Tibial artery (tissue), 4 donors: ENCODE results near the gene SHLD3.
"Not testable (repeated sequence)": the region's sequence is repeated elsewhere in the genome, so short reads cannot be mapped to it uniquely, and the experiment has no call there.

Source experiments
- DNase-seq, 2 donors: peaks; one replicate each; pipeline ENCODE4 v3.0.0-alpha.2; 2019
- H3K27ac ChIP-seq, 2 donors: fragments of 200-600 bp; sonication (generic) in 1 of 2; 1 replicate in 1 of 2; 2 replicates in 1 of 2; pipeline ENCODE4 v1.5.1; 2018 to 2019; ENCODE audit warnings: mild to moderate bottlenecking in 1 of 2
- H3K27me3 ChIP-seq, 2 donors: fragments of 200-600 bp; sonication (generic) in 1 of 2; one replicate each; pipeline versions ENCODE4 v1.5.1 to v1.6.0; 2016 to 2019
- H3K36me3 ChIP-seq, 3 donors: fragments of 200-600 bp; sonication (generic) in 2 of 3; one replicate each; pipeline ENCODE4 v1.5.1; 2016 to 2019; ENCODE audit warnings: mild to moderate bottlenecking in 2 of 3
- H3K4me1 ChIP-seq, 4 donors: fragments of 200-600 bp; sonication (generic) in 2 of 4; 1 replicate in 3 of 4; 2 replicates in 1 of 4; pipeline ENCODE4 v1.5.1; 2016 to 2019
- H3K4me3 ChIP-seq, 2 donors: fragments of 200-600 bp; sonication (generic) in 1 of 2; 1 replicate in 1 of 2; 2 replicates in 1 of 2; pipeline ENCODE4 v1.5.1; 2018 to 2019; ENCODE audit warnings: mild to moderate bottlenecking in 2 of 2
- H3K9me3 ChIP-seq, 3 donors: fragments of 200-600 bp; sonication (generic) in 1 of 3; one replicate each; pipeline ENCODE4 v1.5.1; 2016 to 2019
- intact Hi-C: fragments of 100-400 bp; cut with DNase I; formaldehyde crosslinking; loops from one replicate; pipeline ENCODE4 v1.15.0; 2023; ENCODE audit warnings: low total_unique reads
- TF ChIP-seq, protein P1 (sequence below), 2 experiments: fragments of 200-600 bp in 1 of 2; fragments of 450-650 bp in 1 of 2; IDR thresholded peaks; one replicate each; pipeline ENCODE4 v1.5.1; 2017 to 2019; ENCODE audit warnings: antibody characterized with exemption in 2 of 2, mild to moderate bottlenecking in 1 of 2, moderate library complexity in 1 of 2

Gene SHLD3

DNA sequence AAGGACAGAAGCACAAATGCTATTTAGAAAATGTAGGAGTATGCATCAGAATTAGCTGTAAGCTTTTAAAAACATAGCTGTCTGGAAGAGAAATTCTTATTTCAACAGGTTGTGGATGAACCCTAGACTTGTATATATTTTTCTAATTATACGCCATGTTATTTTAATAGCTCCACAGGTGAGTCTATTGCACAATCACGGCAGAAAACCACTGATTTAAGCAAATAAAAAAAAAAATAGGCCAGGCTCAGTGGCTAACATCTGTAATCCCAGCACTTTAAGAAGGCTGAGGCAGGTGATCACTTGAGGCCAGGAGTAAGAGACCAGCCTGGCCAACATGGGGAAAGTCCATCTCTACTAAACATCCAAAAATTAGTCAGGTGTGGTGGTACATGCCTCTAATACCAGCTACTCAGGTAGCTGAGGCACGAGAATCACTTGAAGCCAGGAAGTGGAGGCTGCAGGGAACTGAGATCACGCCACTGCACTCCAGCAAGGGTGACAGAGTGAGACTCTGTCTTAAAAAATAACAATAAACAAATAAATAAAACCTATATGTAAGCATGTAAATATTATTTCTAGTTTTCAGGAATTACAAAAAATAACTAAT is 12.4 kb upstream of the SHLD3 start:
- peaks cover 60 to 87% (median 80%) of the 10 kb centered on the region in 3 donors for H3K36me3 ChIP-seq
- no peak overlapping the region for H3K27ac ChIP-seq
- H3K9me3 ChIP-seq, result no peaks in the 10 kb centered on the region
- no peak overlapping the region for H3K4me3 ChIP-seq
- no peak for DNase-seq
- TF ChIP-seq, protein P1, sequence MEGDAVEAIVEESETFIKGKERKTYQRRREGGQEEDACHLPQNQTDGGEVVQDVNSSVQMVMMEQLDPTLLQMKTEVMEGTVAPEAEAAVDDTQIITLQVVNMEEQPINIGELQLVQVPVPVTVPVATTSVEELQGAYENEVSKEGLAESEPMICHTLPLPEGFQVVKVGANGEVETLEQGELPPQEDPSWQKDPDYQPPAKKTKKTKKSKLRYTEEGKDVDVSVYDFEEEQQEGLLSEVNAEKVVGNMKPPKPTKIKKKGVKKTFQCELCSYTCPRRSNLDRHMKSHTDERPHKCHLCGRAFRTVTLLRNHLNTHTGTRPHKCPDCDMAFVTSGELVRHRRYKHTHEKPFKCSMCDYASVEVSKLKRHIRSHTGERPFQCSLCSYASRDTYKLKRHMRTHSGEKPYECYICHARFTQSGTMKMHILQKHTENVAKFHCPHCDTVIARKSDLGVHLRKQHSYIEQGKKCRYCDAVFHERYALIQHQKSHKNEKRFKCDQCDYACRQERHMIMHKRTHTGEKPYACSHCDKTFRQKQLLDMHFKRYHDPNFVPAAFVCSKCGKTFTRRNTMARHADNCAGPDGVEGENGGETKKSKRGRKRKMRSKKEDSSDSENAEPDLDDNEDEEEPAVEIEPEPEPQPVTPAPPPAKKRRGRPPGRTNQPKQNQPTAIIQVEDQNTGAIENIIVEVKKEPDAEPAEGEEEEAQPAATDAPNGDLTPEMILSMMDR (IDR thresholded peaks at IDR 0.05), result no peak
- no peaks in the 10 kb centered on the region for H3K27me3 ChIP-seq
- no peaks in the 10 kb centered on the region for H3K4me1 ChIP-seq
- intact Hi-C loops, result no loop called here

- intact Hi-C loops, result loop anchor here (5.0 to 10.0 kb wide), 4 partner anchors 58 to 525 kb away; partner anchors contain the start of genes CENPK, ERBIN, NLN and PPWD1
- Histone ChIP-seq H3K27ac (no peak overlapping the region), H3K36me3 (peaks cover 12 to 19% (median 12%) of the 10 kb centered on the region in 3 donors), H3K9me3 (no peaks in the 10 kb centered on the region), H3K4me1 (peaks cover 0 to 39% (median 22%) of the 10 kb centered on the region in 4 donors), H3K4me3 (no peak overlapping the region), H3K27me3 (no peaks in the 10 kb centered on the region)
- DNase-seq, result no peak
- TF ChIP-seq, protein P1 (IDR thresholded peaks at IDR 0.05), result no peak
Observed at GRCh38 chr5:65620021-65620420, 4.8 kb upstream of the SHLD3 start.

DNA sequence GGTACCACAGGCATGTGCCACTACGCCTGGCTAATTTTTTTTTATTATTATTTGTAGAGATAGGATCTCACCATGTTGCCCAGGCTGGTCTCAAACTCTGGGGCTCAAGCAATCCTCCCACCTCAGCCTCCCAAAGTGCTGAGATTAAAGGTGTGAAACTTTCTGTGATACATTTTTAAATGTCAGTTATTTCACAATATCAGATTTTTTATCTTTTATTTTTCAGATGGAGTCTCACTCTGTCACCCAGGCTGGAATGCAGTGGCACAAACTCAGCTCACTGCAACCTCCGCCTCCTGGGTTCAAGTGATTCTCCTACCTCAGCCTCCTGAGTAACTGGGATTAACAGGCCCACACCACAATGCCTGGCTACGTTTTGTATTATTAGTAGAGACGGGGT is 2.9 kb upstream of the SHLD3 start:
- not testable (repeated sequence) for H3K9me3 ChIP-seq, H3K27ac ChIP-seq, H3K36me3 ChIP-seq, H3K4me3 ChIP-seq, H3K27me3 ChIP-seq, DNase-seq
- peaks cover 0 to 55% (median 31%) of the 10 kb centered on the region in 4 donors for H3K4me1 ChIP-seq
- intact Hi-C loops, result loop anchor here (5.0 to 10.0 kb wide), 4 partner anchors 60 to 523 kb away; partner anchors contain the start of genes CENPK, ERBIN, NLN and PPWD1

- Histone ChIP-seq H3K27me3 (no peaks in the 10 kb centered on the region), H3K36me3 (no peaks in the 10 kb centered on the region), H3K27ac (peak overlapping the region; percentile 88 to 93), H3K4me1 (peaks cover 0 to 54% (median 35%) of the 10 kb centered on the region in 4 donors), H3K9me3 (no peaks in the 10 kb centered on the region), H3K4me3 (peak overlapping the region; percentile 85 to 89)
- DNase-seq, result no peak
- TF ChIP-seq, protein P1 (IDR thresholded peaks at IDR 0.05), result no peak
- intact Hi-C loops, result loop anchor here (5.0 to 10.0 kb wide), 4 partner anchors 61 to 521 kb away; partner anchors contain the start of genes CENPK, ERBIN, NLN and PPWD1
Observed at GRCh38 chr5:65623482-65623881, 1.3 kb upstream of the SHLD3 start.

GRCh38 chr5:65624025-65624570 is 729 bp upstream of the SHLD3 start, which contains the start of gene TRIM23:
TSS of gene TRIM23 (minus strand) at chr5:65624333. CDS start at chr5:65624274, 59 bp downstream.
- intact Hi-C loops, result loop anchor here (5.0 to 10.0 kb wide), 4 partner anchors 62 to 521 kb away; partner anchors contain the start of genes CENPK, ERBIN, NLN and PPWD1
- Histone ChIP-seq H3K27ac (peak within 1 kb of the TSS; percentile 88 to 93), H3K27me3 (no peaks in the 10 kb centered on the region), H3K4me3 (peak within 1 kb of the TSS; percentile 85 to 89), H3K4me1 (peaks cover 0 to 48% (median 34%) of the 10 kb centered on the region in 4 donors), H3K9me3 (no peaks in the 10 kb centered on the region), H3K36me3 (no peaks in the 10 kb centered on the region)
- TF ChIP-seq, protein P1 (IDR thresholded peaks at IDR 0.05), result no peak
- DNase-seq, result peak; percentile 93 to 94

GRCh38 chr5:65625743-65626142 is 916 bp downstream of the SHLD3 start:
- Histone ChIP-seq H3K36me3 (peaks cover 0 to 6% (median 0%) of the 10 kb centered on the region in 3 donors), H3K27ac (peak overlapping the region in 1 of 2 donors; percentile 93), H3K4me3 (peak overlapping the region; percentile 85 to 89), H3K9me3 (no peaks in the 10 kb centered on the region), H3K4me1 (peaks cover 0 to 41% (median 32%) of the 10 kb centered on the region in 4 donors), H3K27me3 (no peaks in the 10 kb centered on the region)
- no peak for DNase-seq
- TF ChIP-seq, protein P1 (IDR thresholded peaks at IDR 0.05), result no peak
- intact Hi-C loops, result loop anchor here (10.0 kb wide), 3 partner anchors 99 to 519 kb away; partner anchors contain the start of genes ERBIN, NLN, SGTB and SREK1
